ENCODE data around the gene RALGAPA2. TPM values are rescaled to one million over a fixed set of nuclear protein-coding genes. Genes with fewer than 3 reads are reported as not detected.

Gene RALGAPA2
- polyA plus RNA-seq, 1 donor from 2014 or later, result 21.8 TPM

GRCh38 chr20:20741087-20742045 is 28.9 kb upstream of the RALGAPA2 start:
- no peak overlapping the region for H3K4me3 ChIP-seq (ENCODE audit: low read length)
- no peak overlapping the region for H3K9ac ChIP-seq (ENCODE audit: low read length)
- no peaks in the 10 kb centered on the region for H3K9me3 ChIP-seq (ENCODE audit: low read length)
- no peaks in the 10 kb centered on the region for H3F3A ChIP-seq (ENCODE audit: insufficient read depth, low read length, poor library complexity, severe bottlenecking)
- H2AFZ ChIP-seq (ENCODE audit: low read depth, low read length), result no peak overlapping the region
- TF ChIP-seq MXI1 (conservative IDR thresholded peaks at IDR 0.05; ENCODE audit: poor library complexity, severe bottlenecking) (no peak), REST (IDR thresholded peaks at IDR 0.05; ENCODE audit: borderline replicate concordance) (no peak), EZH2 (IDR thresholded peaks at IDR 0.05; ENCODE audit: borderline replicate concordance, insufficient read depth, low read length, poor library complexity, severe bottlenecking) (no peak), SMC3 (conservative IDR thresholded peaks at IDR 0.05; ENCODE audit: poor library complexity) (no peak), CTCF (IDR thresholded peaks at IDR 0.05; ENCODE audit: poor library complexity, severe bottlenecking) (no peak), RAD21 (conservative IDR thresholded peaks at IDR 0.05) (no peak)
- no peaks in the 10 kb centered on the region for H4K20me1 ChIP-seq (ENCODE audit: insufficient read depth)
- no peaks in the 10 kb centered on the region for H3K79me2 ChIP-seq (replicated peaks; ENCODE audit: insufficient read depth, low read length)
- H3K27me3 ChIP-seq (ENCODE audit: insufficient read depth, low read depth, low read length), result no peaks in the 10 kb centered on the region
- no peaks in the 10 kb centered on the region for H3K9me2 ChIP-seq (ENCODE audit: insufficient read depth, low read length)
- no peaks in the 10 kb centered on the region for H3K36me3 ChIP-seq (ENCODE audit: insufficient read depth, low read length)
- no peak overlapping the region for H3K4me2 ChIP-seq (ENCODE audit: low read length)
- H3K27ac ChIP-seq (ENCODE audit: low read length), result no peak overlapping the region

GRCh38 chr20:20740541-20740940 is 28.1 kb upstream of the RALGAPA2 start:
- Histone ChIP-seq H3K27me3 (ENCODE audit: insufficient read depth, low read depth, low read length) (no peaks in the 10 kb centered on the region), H3K4me2 (ENCODE audit: low read length) (no peak overlapping the region), H4K20me1 (ENCODE audit: insufficient read depth) (no peaks in the 10 kb centered on the region), H3K79me2 (replicated peaks; ENCODE audit: insufficient read depth, low read length) (no peaks in the 10 kb centered on the region), H3K9ac (ENCODE audit: low read length) (no peak overlapping the region), H3K4me3 (ENCODE audit: low read length) (no peak overlapping the region), H3K9me3 (ENCODE audit: low read length) (no peaks in the 10 kb centered on the region), H2AFZ (ENCODE audit: low read depth, low read length) (no peak overlapping the region), H3K36me3 (ENCODE audit: insufficient read depth, low read length) (no peaks in the 10 kb centered on the region), H3K27ac (ENCODE audit: low read length) (no peak overlapping the region), H3F3A (ENCODE audit: insufficient read depth, low read length, poor library complexity, severe bottlenecking) (no peaks in the 10 kb centered on the region), H3K9me2 (ENCODE audit: insufficient read depth, low read length) (no peaks in the 10 kb centered on the region)
- TF ChIP-seq POLR2AphosphoS5 (IDR thresholded peaks at IDR 0.05) (no peak), EZH2 (IDR thresholded peaks at IDR 0.05; ENCODE audit: borderline replicate concordance, insufficient read depth, low read length, poor library complexity, severe bottlenecking) (no peak)

Data from neural cell (in vitro differentiated cells).